ENCODE results near the gene TRAPPC3L. TPM values are rescaled to one million over a fixed set of nuclear protein-coding genes. Genes with fewer than 3 reads are reported as not detected.

TRAPPC3L gene
- total RNA-seq, 1 experiment from 2014 or later: not detected

GRCh38 chr6:116472706-116473105 is 72.8 kb downstream of the TRAPPC3L start:
- ATAC-seq: no peak
- ChIA-PET RAD21 (ENCODE audit: low non-redundant PET in 1 of 2, low total read pairs in 2 of 2, uncharacterized antibody in 2 of 2, unreplicated experiment in 2 of 2) (no interaction called here), POLR2A (no interaction called here), CTCF (no interaction called here)
- Histone ChIP-seq H3K36me3 (ENCODE audit: control insufficient read depth in 1 of 2, insufficient read depth in 2 of 2, low read length in 2 of 2) (no peaks in the 10 kb centered on the region), H4K20me1 (ENCODE audit: insufficient read depth) (no peaks in the 10 kb centered on the region), H3K9me3 (ENCODE audit: control insufficient read depth in 1 of 2, insufficient read depth in 1 of 2, low read depth in 1 of 2, low read length in 2 of 2) (no peaks in the 10 kb centered on the region), H3K4me2 (ENCODE audit: low read length) (no peak overlapping the region), H3K9ac (ENCODE audit: low read length) (no peak overlapping the region), H3K4me1 (ENCODE audit: control insufficient read depth in 1 of 2, insufficient read depth in 2 of 2, low read length in 2 of 2) (no peaks in the 10 kb centered on the region), H3K9me2 (ENCODE audit: insufficient read depth) (no peaks in the 10 kb centered on the region), H3K4me3 (replicated peaks in 1 of 2; ENCODE audit: low read depth in 1 of 2, low read length in 2 of 2) (no peak overlapping the region), H3K79me2 (ENCODE audit: insufficient read depth, low read length) (no peaks in the 10 kb centered on the region), H2AFZ (ENCODE audit: low read depth, low read length, poor library complexity, severe bottlenecking) (no peak overlapping the region), H3K27ac (ENCODE audit: low read depth, low read length) (no peak overlapping the region), H3K27me3 (ENCODE audit: insufficient read depth, low read length) (no peaks in the 10 kb centered on the region)
- no peak for TF ChIP-seq EZH2phosphoT487 (IDR thresholded peaks at IDR 0.05; ENCODE audit: borderline replicate concordance)
- TF ChIP-seq REST (IDR thresholded peaks at IDR 0.05; ENCODE audit: low read depth): no peak
- TF ChIP-seq CTCF (IDR thresholded peaks at IDR 0.05 in 2 of 3, conservative IDR thresholded peaks at IDR 0.05 in 1 of 3; ENCODE audit: borderline replicate concordance in 1 of 3, insufficient read depth in 1 of 3, low read depth in 2 of 3, low read length in 2 of 3): no peak
- TF ChIP-seq POLR2AphosphoS5 (IDR thresholded peaks at IDR 0.05; ENCODE audit: low read depth, low read length): no peak
- TF ChIP-seq TCF7L2 (IDR thresholded peaks at IDR 0.05; ENCODE audit: borderline replicate concordance, extremely low read depth, insufficient read depth, insufficient read length): no peak
- TF ChIP-seq FOSL1 (IDR thresholded peaks at IDR 0.05; ENCODE audit: low read depth): no peak
- TF ChIP-seq ATF3 (IDR thresholded peaks at IDR 0.05): no peak
- TF ChIP-seq ELF1 (IDR thresholded peaks at IDR 0.05; ENCODE audit: borderline replicate concordance, low read depth): no peak
- TF ChIP-seq CEBPB (IDR thresholded peaks at IDR 0.05; ENCODE audit: low read depth): no peak
- no peak for TF ChIP-seq MAX (IDR thresholded peaks at IDR 0.05)
- no TSS peak for BruUV-seq (replicated peaks)
- DNase-seq (ENCODE audit: low read depth, low spot score): no peak
- intact Hi-C loops (cut with micrococcal nuclease): no loop called here

All from HCT116 (cell line).